Lung microvascular endothelial cell (primary cell): Measurements from ENCODE around the gene FAM3D. TPM values are rescaled to one million over a fixed set of nuclear protein-coding genes. Genes with fewer than 3 reads are reported as not detected.

ENCODE experiments used
- DNase-seq, 2 donors: peaks; one replicate each; pipeline versions ENCODE4 v3.0.0 to v3.0.0-alpha.2; 2010; ENCODE audit warnings: low read depth in 2 of 2
- total RNA-seq: library from RNA; depleted of rRNA; stranded (reverse); fragments of >200 nt; gene quantifications from 2 replicates; pipeline ENCODE4 v1.2.1, GENCODE V29; 2014

The FAM3D gene
- total RNA-seq, 1 donor from 2014 or later, result 0.20 TPM

GRCh38 chr3:58596834-58597518 is 69.6 kb downstream of the FAM3D start:
- no peak for DNase-seq

GRCh38 chr3:58594117-58594516 is 72.5 kb downstream of the FAM3D start:
- no peak for DNase-seq

- DNase-seq, result no peak
Observed at GRCh38 chr3:58591517-58592510, 74.8 kb downstream of the FAM3D start.

GRCh38 chr3:58588030-58588614 is 78.5 kb downstream of the FAM3D start:
- peak; percentile 35 to 45 for DNase-seq

- DNase-seq, result no peak
Observed at GRCh38 chr3:58586776-58587192, 79.8 kb downstream of the FAM3D start.

GRCh38 chr3:58585994-58586393 is 80.6 kb downstream of the FAM3D start:
- no peak for DNase-seq

GRCh38 chr3:58585005-58585786 is 81.4 kb downstream of the FAM3D start:
- DNase-seq, result peak; percentile 80

- peak; percentile 29 to 38 for DNase-seq
Observed at GRCh38 chr3:58584690-58585004, 81.9 kb downstream of the FAM3D start.

Other genes with a start within 250 kb of the FAM3D start
- 56.4 and 59.3 TPM in 2 replicates for gene PDHB, start 232.9 kb downstream of the FAM3D start, total RNA-seq
- 3.5 and 6.7 TPM in 2 replicates for gene KCTD6, start 174.7 kb downstream of the FAM3D start, total RNA-seq
- 0.44 and 0.60 TPM in 2 replicates for gene ACOX2, start 129.6 kb downstream of the FAM3D start, total RNA-seq
- 0.20 and 2.2 TPM in 2 replicates for gene FAM107A, start 89.4 kb downstream of the FAM3D start, total RNA-seq